Parathyroid adenoma (tissue), 2 donors: Measurements from ENCODE around the gene RAB36.

Experiments
- H2AFZ ChIP-seq: fragments of 300-600 bp; sonication (generic); one replicate; pipeline ENCODE4 v1.7.0; 2017; ENCODE audit warnings: antibody characterized with exemption, mild to moderate bottlenecking
- H3K27ac ChIP-seq: fragments of 300-600 bp; sonication (generic); one replicate; pipeline ENCODE4 v1.7.0; 2017
- H3K27me3 ChIP-seq: fragments of 300-600 bp; sonication (generic); one replicate; pipeline ENCODE4 v1.7.0; 2017; ENCODE audit warnings: low read length; ENCODE audit not compliant: control insufficient read depth, insufficient read depth
- H3K36me3 ChIP-seq: fragments of 300-600 bp; sonication (generic); one replicate; pipeline ENCODE4 v1.7.0; 2017; ENCODE audit warnings: low read length; ENCODE audit not compliant: control insufficient read depth, insufficient read depth
- H3K4me1 ChIP-seq: fragments of 300-600 bp; sonication (generic); one replicate; pipeline ENCODE4 v1.7.0; 2017; ENCODE audit warnings: control low read depth
- H3K4me2 ChIP-seq: fragments of 300-600 bp; sonication (generic); one replicate; pipeline ENCODE4 v1.7.0; 2017; ENCODE audit warnings: low read length
- H3K4me3 ChIP-seq: fragments of 300-600 bp; sonication (generic); one replicate; pipeline ENCODE4 v1.7.0; 2017; ENCODE audit warnings: low read depth, low read length
- H3K79me2 ChIP-seq: fragments of 300-600 bp; sonication (generic); one replicate; pipeline ENCODE4 v1.7.0; 2017; ENCODE audit warnings: control low read depth
- H3K9ac ChIP-seq: fragments of 300-600 bp; sonication (generic); one replicate; pipeline ENCODE4 v1.7.0; 2017; ENCODE audit warnings: mild to moderate bottlenecking
- H3K9me3 ChIP-seq: fragments of 300-600 bp; sonication (generic); one replicate; pipeline ENCODE4 v1.7.0; 2017; ENCODE audit warnings: low read length; ENCODE audit not compliant: control insufficient read depth
- TF ChIP-seq, protein P1 (sequence below): fragments of 300-600 bp; sonication (generic); IDR thresholded peaks from one replicate; pipeline ENCODE4 v1.7.0; 2017; ENCODE audit warnings: antibody characterized with exemption, mild to moderate bottlenecking
- donor health status: primary hyperparathyroidism.

Gene RAB36

DNA sequence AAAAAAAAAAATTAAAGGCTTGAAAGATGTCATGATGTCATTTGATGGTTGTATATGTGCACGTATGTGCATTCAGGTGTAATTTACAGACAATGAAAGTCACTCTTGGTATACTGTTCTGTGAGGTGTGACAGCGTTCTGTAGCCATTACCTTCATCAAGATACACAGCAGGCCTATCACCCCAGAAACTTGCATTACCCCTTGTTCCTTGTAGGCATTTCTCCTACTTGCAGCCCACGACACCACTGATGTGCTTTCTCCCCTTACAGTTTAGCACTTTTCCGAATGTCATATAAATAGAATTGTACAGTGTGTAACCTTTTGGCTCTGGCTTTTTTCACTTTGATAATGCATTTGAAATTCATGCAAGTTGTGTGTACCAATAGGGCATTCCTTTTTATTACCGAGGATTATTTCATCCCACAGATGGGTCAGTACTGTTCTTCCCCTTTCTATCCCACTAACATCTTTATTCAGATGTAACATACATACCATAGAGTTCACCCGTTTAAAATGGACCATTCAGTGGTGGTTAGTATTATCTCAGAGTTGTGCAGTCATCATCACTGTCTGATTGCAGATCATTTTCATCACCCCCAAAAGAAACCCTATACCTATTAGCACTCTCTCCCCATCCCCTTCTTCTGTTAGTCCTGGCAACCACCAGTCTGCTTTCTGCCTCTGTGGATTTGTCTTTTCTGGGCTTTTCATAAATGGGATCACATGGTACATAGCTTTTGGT lies 65.3 kb downstream of the RAB36 start:
- H3K36me3 ChIP-seq = no peaks in the 10 kb centered on the region
- no peak overlapping the region for H3K4me3 ChIP-seq

DNA sequence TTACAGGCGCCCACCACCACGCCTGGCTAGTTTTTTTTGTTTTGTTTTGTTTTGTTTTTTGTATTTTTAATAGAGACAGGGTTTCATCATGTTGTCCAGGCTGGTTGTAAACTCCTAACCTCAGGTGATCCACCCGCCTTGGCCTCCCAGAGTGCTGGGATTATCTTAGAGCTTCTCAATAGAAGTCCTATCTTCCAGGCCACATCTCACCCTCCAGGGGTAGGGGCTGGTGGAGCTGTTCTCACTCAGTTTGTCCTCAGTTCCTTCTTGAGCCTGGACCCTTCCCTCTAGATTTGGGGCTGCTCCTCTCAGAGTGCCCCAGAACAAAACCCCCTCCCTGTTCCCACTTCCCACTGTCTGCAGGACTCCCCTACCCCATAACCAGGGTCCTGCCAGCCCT lies 66.3 kb downstream of the RAB36 start:
- H3K36me3 ChIP-seq = no peaks in the 10 kb centered on the region
- peaks cover 23% of the 10 kb centered on the region for H3K79me2 ChIP-seq
- H3K27me3 ChIP-seq = no peaks in the 10 kb centered on the region
- H3K27ac ChIP-seq = no peak overlapping the region
- TF ChIP-seq, protein P1, sequence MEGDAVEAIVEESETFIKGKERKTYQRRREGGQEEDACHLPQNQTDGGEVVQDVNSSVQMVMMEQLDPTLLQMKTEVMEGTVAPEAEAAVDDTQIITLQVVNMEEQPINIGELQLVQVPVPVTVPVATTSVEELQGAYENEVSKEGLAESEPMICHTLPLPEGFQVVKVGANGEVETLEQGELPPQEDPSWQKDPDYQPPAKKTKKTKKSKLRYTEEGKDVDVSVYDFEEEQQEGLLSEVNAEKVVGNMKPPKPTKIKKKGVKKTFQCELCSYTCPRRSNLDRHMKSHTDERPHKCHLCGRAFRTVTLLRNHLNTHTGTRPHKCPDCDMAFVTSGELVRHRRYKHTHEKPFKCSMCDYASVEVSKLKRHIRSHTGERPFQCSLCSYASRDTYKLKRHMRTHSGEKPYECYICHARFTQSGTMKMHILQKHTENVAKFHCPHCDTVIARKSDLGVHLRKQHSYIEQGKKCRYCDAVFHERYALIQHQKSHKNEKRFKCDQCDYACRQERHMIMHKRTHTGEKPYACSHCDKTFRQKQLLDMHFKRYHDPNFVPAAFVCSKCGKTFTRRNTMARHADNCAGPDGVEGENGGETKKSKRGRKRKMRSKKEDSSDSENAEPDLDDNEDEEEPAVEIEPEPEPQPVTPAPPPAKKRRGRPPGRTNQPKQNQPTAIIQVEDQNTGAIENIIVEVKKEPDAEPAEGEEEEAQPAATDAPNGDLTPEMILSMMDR = no peak
- no peaks in the 10 kb centered on the region for H3K4me1 ChIP-seq
- H3K9me3 ChIP-seq = no peaks in the 10 kb centered on the region
- H3K9ac ChIP-seq = no peak overlapping the region
- no peak overlapping the region for H3K4me2 ChIP-seq
- no peak overlapping the region for H2AFZ ChIP-seq
- H3K4me3 ChIP-seq = no peak overlapping the region

More for the DNA sequence above, 65.3 kb downstream of the RAB36 start:
- no peak overlapping the region for H2AFZ ChIP-seq
- no peaks in the 10 kb centered on the region for H3K27me3 ChIP-seq
- H3K9ac ChIP-seq = no peak overlapping the region
- H3K79me2 ChIP-seq = peaks cover 18% of the 10 kb centered on the region
- no peaks in the 10 kb centered on the region for H3K4me1 ChIP-seq
- TF ChIP-seq, protein P1 = no peak
- no peaks in the 10 kb centered on the region for H3K9me3 ChIP-seq
- no peak overlapping the region for H3K27ac ChIP-seq
- H3K4me2 ChIP-seq = no peak overlapping the region

DNA sequence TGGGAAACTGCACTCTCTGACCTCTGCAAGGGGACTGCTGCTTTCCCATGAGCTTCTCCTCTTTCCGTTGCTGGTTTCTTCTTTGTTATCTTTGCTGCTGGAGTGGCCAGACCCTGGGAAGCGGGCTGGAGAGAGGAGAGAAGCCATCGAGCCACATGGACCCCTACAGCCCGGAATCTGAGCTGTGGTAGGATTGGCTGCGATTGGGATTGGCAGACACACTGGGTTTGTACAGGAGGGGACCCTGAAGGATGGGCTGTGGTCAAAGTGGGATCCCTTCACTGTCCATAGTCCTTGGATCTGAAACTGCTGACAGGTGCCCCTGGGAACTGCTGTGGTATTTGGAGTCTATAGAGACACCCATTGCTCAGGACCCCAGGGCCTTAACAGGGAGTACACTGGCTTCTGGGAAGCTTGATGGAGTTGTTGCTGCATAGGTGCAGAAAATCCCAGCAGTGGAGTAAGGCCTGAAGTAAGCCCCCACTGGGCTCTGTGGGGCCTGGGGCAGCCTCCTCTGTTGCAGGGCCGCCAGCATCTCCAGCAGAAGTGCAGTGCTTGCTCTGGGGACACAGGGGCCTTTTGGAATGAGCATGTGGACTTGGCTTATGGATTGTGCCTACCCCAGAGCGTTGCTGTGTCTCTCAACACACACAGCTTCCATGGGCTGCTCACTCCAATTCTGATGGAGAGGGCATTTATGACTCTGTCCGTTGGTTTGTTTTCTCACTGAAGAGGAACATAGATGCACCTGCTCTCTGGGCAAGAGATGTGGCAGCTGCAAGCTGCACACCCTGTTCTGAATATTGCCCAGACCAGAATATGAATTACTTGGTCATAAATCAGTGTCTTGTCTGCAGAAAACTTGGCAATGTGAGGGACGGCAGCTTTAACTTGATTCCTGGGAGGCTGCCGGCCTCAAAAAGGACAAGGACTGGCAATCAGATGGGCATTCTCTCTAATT lies 67.1 kb downstream of the RAB36 start:
- Histone ChIP-seq H3K36me3 (no peaks in the 10 kb centered on the region), H3K79me2 (peaks cover 29% of the 10 kb centered on the region), H3K9ac (no peak overlapping the region), H3K27ac (no peak overlapping the region), H3K4me2 (no peak overlapping the region), H3K4me1 (no peaks in the 10 kb centered on the region), H3K27me3 (no peaks in the 10 kb centered on the region), H3K9me3 (no peaks in the 10 kb centered on the region), H2AFZ (no peak overlapping the region), H3K4me3 (no peak overlapping the region)
- TF ChIP-seq, protein P1 = no peak

DNA sequence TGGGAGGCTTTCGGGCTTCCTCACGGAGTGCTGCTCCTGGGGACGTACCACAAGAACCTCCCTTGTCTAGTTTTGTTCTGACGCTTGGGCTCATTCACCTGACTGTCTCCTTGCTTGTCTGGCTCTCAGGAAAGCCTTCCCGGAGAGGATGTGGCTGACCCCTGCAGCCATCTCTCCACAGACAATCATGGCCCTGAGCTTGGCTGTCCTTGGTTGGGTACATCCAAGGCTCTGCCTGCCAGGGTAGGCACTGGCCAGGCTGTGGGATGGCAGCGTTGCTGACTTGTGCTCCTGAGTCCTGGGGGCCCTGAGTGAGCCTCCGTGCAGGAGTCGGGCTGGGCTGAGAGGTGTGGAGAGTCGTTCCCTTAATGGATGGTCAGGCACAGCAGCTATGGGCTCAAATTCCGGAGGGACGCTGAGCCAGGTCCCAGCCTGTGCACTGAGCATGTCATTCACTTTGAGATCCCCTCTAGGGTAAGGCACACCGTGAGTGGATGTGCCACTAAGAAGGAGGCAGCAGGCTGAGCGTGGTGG lies 67.8 kb downstream of the RAB36 start:
- TF ChIP-seq, protein P1 = no peak
- Histone ChIP-seq H3K9ac (no peak overlapping the region), H3K4me2 (no peak overlapping the region), H3K36me3 (no peaks in the 10 kb centered on the region), H3K27me3 (no peaks in the 10 kb centered on the region), H3K9me3 (no peaks in the 10 kb centered on the region), H3K27ac (no peak overlapping the region), H3K79me2 (peaks cover 31% of the 10 kb centered on the region), H3K4me1 (no peaks in the 10 kb centered on the region), H2AFZ (no peak overlapping the region), H3K4me3 (no peak overlapping the region)
